KMS-11 (cell line): ENCODE measurements around the gene MYL5.

Experiments used
- H2AFZ ChIP-seq: fragments of 200-600 bp; sonication (generic); 2 replicates; pipeline ENCODE4 v1.6.1; 2016; ENCODE audit warnings: antibody characterized with exemption, mixed run types, low read depth
- H3K27ac ChIP-seq: fragments of 200-600 bp; sonication (generic); 2 replicates; pipeline ENCODE4 v1.6.1; 2016; ENCODE audit warnings: mild to moderate bottlenecking, mixed run types
- H3K27me3 ChIP-seq: fragments of 200-600 bp; sonication (generic); 2 replicates; pipeline ENCODE4 v1.6.1; 2017; ENCODE audit warnings: mild to moderate bottlenecking, low read depth, mixed run types, moderate library complexity; ENCODE audit not compliant: insufficient read depth
- H3K36me3 ChIP-seq: fragments of 200-600 bp; sonication (generic); 2 replicates; pipeline ENCODE4 v1.6.1; 2017; ENCODE audit warnings: mild to moderate bottlenecking, mixed run types; ENCODE audit not compliant: insufficient read depth
- H3K4me1 ChIP-seq: fragments of 200-600 bp; sonication (generic); 2 replicates; pipeline ENCODE4 v1.6.1; 2016; ENCODE audit warnings: mild to moderate bottlenecking, low read depth, mixed run types; ENCODE audit not compliant: poor library complexity, severe bottlenecking
- H3K4me2 ChIP-seq: fragments of 200-600 bp; sonication (generic); 2 replicates; pipeline ENCODE4 v1.7.0; 2016; ENCODE audit warnings: mild to moderate bottlenecking, mixed run types
- H3K4me3 ChIP-seq: fragments of 200-600 bp; sonication (generic); IDR thresholded peaks from 2 replicates; pipeline ENCODE4 v1.6.1; 2017; ENCODE audit warnings: low read depth, low read length, mixed read lengths; ENCODE audit not compliant: insufficient read depth
- H3K79me2 ChIP-seq: fragments of 200-600 bp; sonication (generic); 2 replicates; pipeline ENCODE4 v1.6.1; 2016; ENCODE audit warnings: low read depth, mixed run types; ENCODE audit not compliant: insufficient read depth
- H3K9ac ChIP-seq: fragments of 200-600 bp; sonication (generic); 2 replicates; pipeline ENCODE4 v1.6.1; 2016; ENCODE audit warnings: mild to moderate bottlenecking, mixed run types
- H4K20me1 ChIP-seq: fragments of 200-600 bp; sonication (generic); 2 replicates; pipeline ENCODE4 v1.6.1; 2016; ENCODE audit warnings: mild to moderate bottlenecking, mixed run types; ENCODE audit not compliant: insufficient read depth
- TF ChIP-seq, protein P1 (sequence below): fragments of 200-600 bp; sonication (generic); conservative IDR thresholded peaks from 2 replicates; pipeline ENCODE4 v1.6.1; 2017; ENCODE audit warnings: low read depth, mild to moderate bottlenecking, antibody characterized with exemption, low read length, moderate library complexity, mixed read lengths

Gene MYL5

DNA sequence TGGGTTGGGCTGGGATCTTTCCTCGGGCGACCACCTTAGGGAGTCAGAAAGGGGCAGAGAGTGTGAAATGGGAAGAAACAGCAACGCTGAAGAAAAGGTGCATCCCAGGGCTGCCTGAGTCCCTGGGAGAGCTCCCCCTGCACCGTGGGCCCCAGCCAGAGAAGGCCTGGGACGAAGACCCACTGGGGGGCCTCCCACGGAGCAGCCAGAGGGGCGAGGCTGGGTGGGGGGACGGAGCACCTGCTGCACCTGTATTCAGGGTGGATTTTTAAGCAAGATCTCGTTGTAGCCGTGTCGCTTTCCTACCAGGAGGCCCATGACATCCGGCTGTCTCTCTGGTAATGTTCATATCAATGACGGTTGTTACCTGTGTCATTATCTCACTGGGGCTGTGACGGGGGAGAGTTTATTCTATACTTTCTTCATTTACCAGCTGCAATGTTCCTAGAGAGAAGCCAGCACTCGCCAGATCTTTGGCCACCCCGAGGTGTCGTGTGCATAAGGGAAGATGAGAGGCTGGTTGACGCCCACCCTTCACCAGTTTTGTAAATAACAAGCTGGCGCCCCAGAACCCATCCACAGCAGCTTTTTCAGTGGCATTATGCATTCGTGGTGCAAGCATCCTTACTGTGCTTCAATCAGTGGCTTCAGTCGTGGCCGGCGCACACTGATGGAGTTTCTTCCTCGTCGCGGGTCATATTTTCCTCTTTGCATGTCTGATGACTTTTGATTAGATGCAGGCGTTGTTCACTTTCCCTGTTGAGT lies 25.7 kb downstream of the MYL5 start:
- Histone ChIP-seq H3K27ac (no peak overlapping the region), H3K27me3 (no peaks in the 10 kb centered on the region), H3K4me2 (no peak overlapping the region), H2AFZ (no peak overlapping the region), H3K4me1 (no peaks in the 10 kb centered on the region), H3K4me3 (no peak overlapping the region), H4K20me1 (no peaks in the 10 kb centered on the region), H3K36me3 (no peaks in the 10 kb centered on the region), H3K79me2 (no peaks in the 10 kb centered on the region), H3K9ac (no peak overlapping the region)
- TF ChIP-seq, protein P1, sequence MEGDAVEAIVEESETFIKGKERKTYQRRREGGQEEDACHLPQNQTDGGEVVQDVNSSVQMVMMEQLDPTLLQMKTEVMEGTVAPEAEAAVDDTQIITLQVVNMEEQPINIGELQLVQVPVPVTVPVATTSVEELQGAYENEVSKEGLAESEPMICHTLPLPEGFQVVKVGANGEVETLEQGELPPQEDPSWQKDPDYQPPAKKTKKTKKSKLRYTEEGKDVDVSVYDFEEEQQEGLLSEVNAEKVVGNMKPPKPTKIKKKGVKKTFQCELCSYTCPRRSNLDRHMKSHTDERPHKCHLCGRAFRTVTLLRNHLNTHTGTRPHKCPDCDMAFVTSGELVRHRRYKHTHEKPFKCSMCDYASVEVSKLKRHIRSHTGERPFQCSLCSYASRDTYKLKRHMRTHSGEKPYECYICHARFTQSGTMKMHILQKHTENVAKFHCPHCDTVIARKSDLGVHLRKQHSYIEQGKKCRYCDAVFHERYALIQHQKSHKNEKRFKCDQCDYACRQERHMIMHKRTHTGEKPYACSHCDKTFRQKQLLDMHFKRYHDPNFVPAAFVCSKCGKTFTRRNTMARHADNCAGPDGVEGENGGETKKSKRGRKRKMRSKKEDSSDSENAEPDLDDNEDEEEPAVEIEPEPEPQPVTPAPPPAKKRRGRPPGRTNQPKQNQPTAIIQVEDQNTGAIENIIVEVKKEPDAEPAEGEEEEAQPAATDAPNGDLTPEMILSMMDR, result no peak

DNA sequence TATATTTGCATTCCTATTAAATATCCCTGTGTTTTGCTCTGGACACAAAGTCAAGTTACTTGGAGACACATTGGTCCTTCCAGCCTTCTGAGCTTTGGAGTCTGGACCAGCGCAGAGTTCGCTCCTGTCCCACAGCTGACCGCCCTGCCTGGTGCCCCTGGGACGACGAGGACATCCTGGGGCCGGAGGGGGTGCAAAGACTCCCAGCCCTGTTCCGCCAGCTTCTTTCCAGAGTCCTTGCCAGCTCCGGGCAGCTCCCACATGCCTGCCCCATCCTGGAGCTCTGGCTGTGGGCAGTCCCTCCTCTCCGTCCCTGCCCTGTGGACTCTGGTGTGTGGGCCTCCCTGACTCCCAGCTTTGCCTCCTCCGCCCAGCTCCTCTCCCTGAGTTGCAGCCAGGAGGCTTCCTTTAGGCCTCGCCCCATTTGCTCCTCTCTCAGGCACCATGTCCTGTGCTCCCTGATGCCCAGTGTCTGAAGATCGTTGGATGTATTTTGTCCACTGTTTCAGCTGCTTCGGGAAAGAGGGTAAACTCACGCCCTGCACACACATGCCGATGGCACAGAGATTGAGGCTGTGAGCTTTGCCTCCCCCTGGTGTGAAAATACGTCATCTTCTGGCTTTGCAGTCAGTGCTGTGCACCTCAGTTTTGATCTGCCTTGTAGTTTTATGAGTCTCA lies 26.4 kb downstream of the MYL5 start:
- Histone ChIP-seq H3K36me3 (no peaks in the 10 kb centered on the region), H3K27ac (no peak overlapping the region), H3K4me3 (no peak overlapping the region), H3K27me3 (no peaks in the 10 kb centered on the region), H3K4me2 (no peak overlapping the region), H3K79me2 (no peaks in the 10 kb centered on the region), H4K20me1 (no peaks in the 10 kb centered on the region), H2AFZ (no peak overlapping the region), H3K4me1 (no peaks in the 10 kb centered on the region), H3K9ac (no peak overlapping the region)
- TF ChIP-seq, protein P1, result no peak

DNA sequence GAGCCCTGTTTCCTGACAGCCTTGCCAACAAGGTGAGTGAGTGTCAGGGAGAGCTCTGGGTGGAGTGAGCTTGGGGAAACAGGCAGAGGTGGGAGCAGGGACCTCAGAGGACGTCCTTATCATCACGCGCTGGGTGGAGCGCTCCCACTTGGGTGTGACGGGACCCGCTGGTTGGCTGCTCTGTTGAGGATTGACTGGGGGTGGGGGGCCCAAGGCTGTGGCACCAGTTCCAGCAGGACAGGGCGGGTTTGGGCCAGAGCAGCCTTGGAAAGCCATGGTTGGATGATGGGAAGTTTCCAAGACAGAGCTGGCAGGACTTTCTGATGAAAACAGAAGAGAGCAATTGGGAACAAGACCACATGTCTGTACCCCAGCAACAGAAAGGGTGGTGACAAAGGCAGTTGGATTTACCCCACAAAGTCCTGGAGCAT lies 28.3 kb downstream of the MYL5 start:
- Histone ChIP-seq H3K4me2 (no peak overlapping the region), H3K79me2 (no peaks in the 10 kb centered on the region), H4K20me1 (no peaks in the 10 kb centered on the region), H3K4me3 (no peak overlapping the region), H2AFZ (no peak overlapping the region), H3K27ac (no peak overlapping the region), H3K27me3 (no peaks in the 10 kb centered on the region), H3K4me1 (no peaks in the 10 kb centered on the region), H3K36me3 (no peaks in the 10 kb centered on the region), H3K9ac (no peak overlapping the region)
- TF ChIP-seq, protein P1, result no peak

DNA sequence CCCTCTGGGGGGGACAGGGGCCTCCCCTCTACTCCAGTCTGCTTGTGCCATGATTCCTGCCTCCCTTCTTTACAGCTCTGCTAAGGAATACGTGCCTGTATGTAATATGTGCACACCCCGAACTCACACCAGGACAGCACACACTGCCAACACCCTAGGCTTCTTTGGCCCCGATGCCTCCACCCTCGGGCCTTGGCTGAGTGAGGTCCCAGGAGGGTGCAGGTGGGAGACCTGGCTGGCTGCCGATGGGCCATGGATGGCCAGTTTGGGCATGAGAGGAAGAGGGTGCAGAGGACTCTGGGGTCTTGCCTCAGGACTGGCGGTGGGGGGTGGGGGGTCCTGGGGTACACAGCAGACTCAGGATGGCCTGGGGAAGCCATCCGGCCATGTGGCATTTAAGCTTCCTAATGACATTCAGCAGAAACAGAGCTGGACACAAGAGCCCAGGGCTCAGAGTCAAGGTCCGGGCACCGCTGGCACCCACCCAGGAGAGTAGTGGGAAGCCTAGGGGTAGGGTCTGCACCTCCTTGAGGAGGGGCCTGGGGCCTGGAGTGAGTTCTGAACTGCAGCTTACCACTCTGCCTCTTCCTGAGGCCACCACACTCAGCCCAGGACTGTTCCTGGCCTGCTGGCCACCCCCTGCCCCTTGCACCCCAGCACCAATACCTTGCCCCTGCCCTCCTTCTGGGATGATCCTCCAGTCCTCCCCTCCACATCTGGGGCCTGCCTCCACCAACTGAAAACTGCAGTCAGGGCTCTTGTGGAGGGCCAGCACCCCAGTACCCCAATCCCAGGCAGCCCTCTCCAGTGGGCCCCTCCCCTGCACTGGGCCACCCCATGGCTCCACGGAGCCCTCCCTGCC lies 29.2 kb downstream of the MYL5 start:
- Histone ChIP-seq H3K27ac (no peak overlapping the region), H2AFZ (no peak overlapping the region), H3K4me3 (no peak overlapping the region), H4K20me1 (no peaks in the 10 kb centered on the region), H3K4me2 (no peak overlapping the region), H3K4me1 (no peaks in the 10 kb centered on the region), H3K79me2 (no peaks in the 10 kb centered on the region), H3K27me3 (no peaks in the 10 kb centered on the region), H3K36me3 (no peaks in the 10 kb centered on the region), H3K9ac (no peak overlapping the region)
- TF ChIP-seq, protein P1, result no peak
